ENCODE measurements around the gene ST7.

ST7 gene

GRCh38 chr7:117076426-117076943, 123.2 kb downstream of the ST7 start:
- no peaks in the 10 kb centered on the region for H3K27me3 ChIP-seq (ENCODE audit: control insufficient read depth, insufficient read depth, low read length)

GRCh38 chr7:117077658-117078057, 124.4 kb downstream of the ST7 start:
- H3K27me3 ChIP-seq (ENCODE audit: control insufficient read depth, insufficient read depth, low read length), result no peaks in the 10 kb centered on the region
- H3K4me1 ChIP-seq (ENCODE audit: control insufficient read depth, low read depth, low read length), result peaks cover 5% of the 10 kb centered on the region
- no peak overlapping the region for H3K4me3 ChIP-seq (ENCODE audit: low read length)
- no peak overlapping the region for H3K27ac ChIP-seq (ENCODE audit: low read length)
- H3K9me3 ChIP-seq (ENCODE audit: control insufficient read depth, low read depth, low read length), result no peaks in the 10 kb centered on the region
- no peaks in the 10 kb centered on the region for H3K36me3 ChIP-seq (ENCODE audit: control insufficient read depth, low read depth, low read length)
- H3K9ac ChIP-seq (ENCODE audit: low read length), result no peak overlapping the region

More at GRCh38 chr7:117076426-117076943, 123.2 kb downstream of the ST7 start:
- Histone ChIP-seq H3K9ac (ENCODE audit: low read length) (no peak overlapping the region), H3K36me3 (ENCODE audit: control insufficient read depth, low read depth, low read length) (no peaks in the 10 kb centered on the region), H3K27ac (ENCODE audit: low read length) (no peak overlapping the region), H3K9me3 (ENCODE audit: control insufficient read depth, low read depth, low read length) (no peaks in the 10 kb centered on the region), H3K4me3 (ENCODE audit: low read length) (no peak overlapping the region), H3K4me1 (ENCODE audit: control insufficient read depth, low read depth, low read length) (peaks cover 5% of the 10 kb centered on the region)

GRCh38 chr7:117082647-117083046, 129.3 kb downstream of the ST7 start:
- H3K9me3 ChIP-seq (ENCODE audit: control insufficient read depth, low read depth, low read length), result no peaks in the 10 kb centered on the region
- H3K4me1 ChIP-seq (ENCODE audit: control insufficient read depth, low read depth, low read length), result no peaks in the 10 kb centered on the region
- no peak overlapping the region for H3K9ac ChIP-seq (ENCODE audit: low read length)
- no peak overlapping the region for H3K4me3 ChIP-seq (ENCODE audit: low read length)
- no peaks in the 10 kb centered on the region for H3K27me3 ChIP-seq (ENCODE audit: control insufficient read depth, insufficient read depth, low read length)
- no peaks in the 10 kb centered on the region for H3K36me3 ChIP-seq (ENCODE audit: control insufficient read depth, low read depth, low read length)
- no peak overlapping the region for H3K27ac ChIP-seq (ENCODE audit: low read length)

- H3K36me3 ChIP-seq (ENCODE audit: control insufficient read depth, low read depth, low read length), result no peaks in the 10 kb centered on the region
- H3K9me3 ChIP-seq (ENCODE audit: control insufficient read depth, low read depth, low read length), result no peaks in the 10 kb centered on the region
- no peak overlapping the region for H3K4me3 ChIP-seq (ENCODE audit: low read length)
- H3K9ac ChIP-seq (ENCODE audit: low read length), result no peak overlapping the region
- H3K4me1 ChIP-seq (ENCODE audit: control insufficient read depth, low read depth, low read length), result no peaks in the 10 kb centered on the region
- no peak overlapping the region for H3K27ac ChIP-seq (ENCODE audit: low read length)
- no peaks in the 10 kb centered on the region for H3K27me3 ChIP-seq (ENCODE audit: control insufficient read depth, insufficient read depth, low read length)
Observed at GRCh38 chr7:117083648-117084047, 130.3 kb downstream of the ST7 start.

GRCh38 chr7:117084286-117084685, 131.0 kb downstream of the ST7 start:
- no peaks in the 10 kb centered on the region for H3K36me3 ChIP-seq (ENCODE audit: control insufficient read depth, low read depth, low read length)
- H3K27me3 ChIP-seq (ENCODE audit: control insufficient read depth, insufficient read depth, low read length), result no peaks in the 10 kb centered on the region
- H3K9ac ChIP-seq (ENCODE audit: low read length), result no peak overlapping the region
- H3K4me3 ChIP-seq (ENCODE audit: low read length), result no peak overlapping the region
- H3K9me3 ChIP-seq (ENCODE audit: control insufficient read depth, low read depth, low read length), result no peaks in the 10 kb centered on the region
- H3K27ac ChIP-seq (ENCODE audit: low read length), result no peak overlapping the region
- H3K4me1 ChIP-seq (ENCODE audit: control insufficient read depth, low read depth, low read length), result no peaks in the 10 kb centered on the region

- H3K36me3 ChIP-seq (ENCODE audit: control insufficient read depth, low read depth, low read length), result no peaks in the 10 kb centered on the region
- H3K27ac ChIP-seq (ENCODE audit: low read length), result no peak overlapping the region
- no peaks in the 10 kb centered on the region for H3K4me1 ChIP-seq (ENCODE audit: control insufficient read depth, low read depth, low read length)
- H3K9me3 ChIP-seq (ENCODE audit: control insufficient read depth, low read depth, low read length), result no peaks in the 10 kb centered on the region
- H3K4me3 ChIP-seq (ENCODE audit: low read length), result no peak overlapping the region
- no peaks in the 10 kb centered on the region for H3K27me3 ChIP-seq (ENCODE audit: control insufficient read depth, insufficient read depth, low read length)
- H3K9ac ChIP-seq (ENCODE audit: low read length), result no peak overlapping the region
Observed at GRCh38 chr7:117085275-117085674, 132.0 kb downstream of the ST7 start.

- Histone ChIP-seq H3K27me3 (ENCODE audit: control insufficient read depth, insufficient read depth, low read length) (no peaks in the 10 kb centered on the region), H3K9ac (ENCODE audit: low read length) (no peak overlapping the region), H3K27ac (ENCODE audit: low read length) (no peak overlapping the region), H3K36me3 (ENCODE audit: control insufficient read depth, low read depth, low read length) (no peaks in the 10 kb centered on the region), H3K4me1 (ENCODE audit: control insufficient read depth, low read depth, low read length) (no peaks in the 10 kb centered on the region), H3K4me3 (ENCODE audit: low read length) (no peak overlapping the region), H3K9me3 (ENCODE audit: control insufficient read depth, low read depth, low read length) (no peaks in the 10 kb centered on the region)
Observed at GRCh38 chr7:117085769-117086463, 132.6 kb downstream of the ST7 start.

GRCh38 chr7:117086788-117087187, 133.5 kb downstream of the ST7 start:
- Histone ChIP-seq H3K4me1 (ENCODE audit: control insufficient read depth, low read depth, low read length) (no peaks in the 10 kb centered on the region), H3K27ac (ENCODE audit: low read length) (no peak overlapping the region), H3K9me3 (ENCODE audit: control insufficient read depth, low read depth, low read length) (no peaks in the 10 kb centered on the region), H3K9ac (ENCODE audit: low read length) (no peak overlapping the region), H3K4me3 (ENCODE audit: low read length) (no peak overlapping the region), H3K27me3 (ENCODE audit: control insufficient read depth, insufficient read depth, low read length) (no peaks in the 10 kb centered on the region), H3K36me3 (ENCODE audit: control insufficient read depth, low read depth, low read length) (no peaks in the 10 kb centered on the region)

- Histone ChIP-seq H3K9ac (ENCODE audit: low read length) (no peak overlapping the region), H3K36me3 (ENCODE audit: control insufficient read depth, low read depth, low read length) (no peaks in the 10 kb centered on the region), H3K27me3 (ENCODE audit: control insufficient read depth, insufficient read depth, low read length) (no peaks in the 10 kb centered on the region), H3K4me1 (ENCODE audit: control insufficient read depth, low read depth, low read length) (no peaks in the 10 kb centered on the region), H3K4me3 (ENCODE audit: low read length) (no peak overlapping the region), H3K9me3 (ENCODE audit: control insufficient read depth, low read depth, low read length) (no peaks in the 10 kb centered on the region), H3K27ac (ENCODE audit: low read length) (no peak overlapping the region)
Observed at GRCh38 chr7:117087639-117088396, 134.5 kb downstream of the ST7 start.

- no peaks in the 10 kb centered on the region for H3K4me1 ChIP-seq (ENCODE audit: control insufficient read depth, low read depth, low read length)
- no peaks in the 10 kb centered on the region for H3K9me3 ChIP-seq (ENCODE audit: control insufficient read depth, low read depth, low read length)
- H3K9ac ChIP-seq (ENCODE audit: low read length), result no peak overlapping the region
- H3K36me3 ChIP-seq (ENCODE audit: control insufficient read depth, low read depth, low read length), result no peaks in the 10 kb centered on the region
- H3K27ac ChIP-seq (ENCODE audit: low read length), result no peak overlapping the region
- H3K27me3 ChIP-seq (ENCODE audit: control insufficient read depth, insufficient read depth, low read length), result no peaks in the 10 kb centered on the region
- no peak overlapping the region for H3K4me3 ChIP-seq (ENCODE audit: low read length)
Observed at GRCh38 chr7:117088623-117089194, 135.4 kb downstream of the ST7 start.

- Histone ChIP-seq H3K4me1 (ENCODE audit: control insufficient read depth, low read depth, low read length) (no peaks in the 10 kb centered on the region), H3K27me3 (ENCODE audit: control insufficient read depth, insufficient read depth, low read length) (no peaks in the 10 kb centered on the region), H3K4me3 (ENCODE audit: low read length) (no peak overlapping the region), H3K36me3 (ENCODE audit: control insufficient read depth, low read depth, low read length) (no peaks in the 10 kb centered on the region), H3K9ac (ENCODE audit: low read length) (no peak overlapping the region), H3K27ac (ENCODE audit: low read length) (no peak overlapping the region), H3K9me3 (ENCODE audit: control insufficient read depth, low read depth, low read length) (no peaks in the 10 kb centered on the region)
Observed at GRCh38 chr7:117090791-117091190, 137.5 kb downstream of the ST7 start.

All from iPS-18a (cell line).